Activated naive CD8-positive, alpha-beta T cell treated with anti-CD3 and anti-CD28 coated beads for 36 hours (primary cell): ENCODE measurements around the gene FBXL17. TPM values are rescaled to one million over a fixed set of nuclear protein-coding genes. Genes with fewer than 3 reads are reported as not detected.
A peak's percentile ranks its signal among the peaks of the same experiment; 100 is the strongest.
"Not testable (repeated sequence)": the region's sequence is repeated elsewhere in the genome, so short reads cannot be mapped to it uniquely, and the experiment has no call there.

Experiments
- DNase-seq: peaks from one replicate; pipeline ENCODE4 v3.0.0; 2021
- H3K27ac Mint-ChIP-seq: one replicate; pipeline ENCODE4 v1.8.0; 2022; ENCODE audit warnings: mild to moderate bottlenecking, moderate library complexity, mixed read lengths
- H3K27me3 Mint-ChIP-seq: one replicate; pipeline ENCODE4 v1.8.0; 2022; ENCODE audit warnings: mild to moderate bottlenecking, mixed read lengths
- H3K36me3 Mint-ChIP-seq: one replicate; pipeline ENCODE4 v1.8.0; 2021; ENCODE audit warnings: mild to moderate bottlenecking, mixed read lengths
- H3K4me1 Mint-ChIP-seq: one replicate; pipeline ENCODE4 v1.8.0; 2021; ENCODE audit warnings: mixed read lengths
- H3K4me3 Mint-ChIP-seq: one replicate; pipeline ENCODE4 v1.8.0; 2022; ENCODE audit warnings: mild to moderate bottlenecking, moderate library complexity, mixed read lengths
- H3K9me3 Mint-ChIP-seq: one replicate; pipeline ENCODE4 v1.8.0; 2022; ENCODE audit warnings: mixed read lengths
- total RNA-seq, 2 experiments: library from RNA; stranded (reverse); gene quantifications; one replicate each; pipeline ENCODE4 v1.2.3, GENCODE V29; 2021

Gene FBXL17
- total RNA-seq: 1 to 10 TPM; 3.6 to 4.5 TPM

GRCh38 chr5:108381954-108382783 is at the start of gene FBXL17:
Gene FBXL17, minus strand, starts transcription at chr5:108382098.
- Mint-ChIP-seq H3K27me3 (no peaks in the 10 kb centered on the region), H3K4me1 (peaks cover 29% of the 10 kb centered on the region), H3K4me3 (peak within 1 kb of the TSS; percentile 93), H3K36me3 (peaks cover 14% of the 10 kb centered on the region), H3K9me3 (peaks cover 7% of the 10 kb centered on the region), H3K27ac (peak within 1 kb of the TSS; percentile 95)
- DNase-seq: peak; percentile 89

GRCh38 chr5:108430931-108431608 is 49.2 kb upstream of the FBXL17 start:
- Mint-ChIP-seq H3K36me3 (no peaks in the 10 kb centered on the region), H3K9me3 (no peaks in the 10 kb centered on the region), H3K27me3 (peaks cover 21% of the 10 kb centered on the region), H3K27ac (no peak overlapping the region), H3K4me1 (no peaks in the 10 kb centered on the region), H3K4me3 (no peak overlapping the region)
- DNase-seq: no peak

GRCh38 chr5:108421713-108422112 is 39.8 kb upstream of the FBXL17 start:
- Mint-ChIP-seq H3K27ac (no peak overlapping the region), H3K36me3 (no peaks in the 10 kb centered on the region), H3K9me3 (peaks cover 10% of the 10 kb centered on the region), H3K4me3 (no peak overlapping the region), H3K27me3 (peaks cover 13% of the 10 kb centered on the region), H3K4me1 (no peaks in the 10 kb centered on the region)
- DNase-seq: no peak

GRCh38 chr5:108420755-108421154 is 38.9 kb upstream of the FBXL17 start:
- no peak for DNase-seq
- H3K4me3 Mint-ChIP-seq: no peak overlapping the region
- H3K27me3 Mint-ChIP-seq: peaks cover 11% of the 10 kb centered on the region
- H3K4me1 Mint-ChIP-seq: no peaks in the 10 kb centered on the region
- no peak overlapping the region for H3K27ac Mint-ChIP-seq
- H3K9me3 Mint-ChIP-seq: peaks cover 10% of the 10 kb centered on the region
- H3K36me3 Mint-ChIP-seq: no peaks in the 10 kb centered on the region

- no peak for DNase-seq
- H3K27ac Mint-ChIP-seq: no peak overlapping the region
- H3K9me3 Mint-ChIP-seq: peaks cover 10% of the 10 kb centered on the region
- H3K4me1 Mint-ChIP-seq: no peaks in the 10 kb centered on the region
- no peaks in the 10 kb centered on the region for H3K36me3 Mint-ChIP-seq
- no peak overlapping the region for H3K4me3 Mint-ChIP-seq
- H3K27me3 Mint-ChIP-seq: peaks cover 9% of the 10 kb centered on the region
These were observed 38.3 kb upstream of the FBXL17 start for GRCh38 chr5:108420158-108420557.

- H3K4me1 Mint-ChIP-seq: no peaks in the 10 kb centered on the region
These were observed 36.3 kb upstream of the FBXL17 start for GRCh38 chr5:108418197-108418596.

GRCh38 chr5:108417166-108417670 is 35.3 kb upstream of the FBXL17 start:
- H3K27me3 Mint-ChIP-seq: peaks cover 6% of the 10 kb centered on the region
- DNase-seq: no peak
- no peak overlapping the region for H3K4me3 Mint-ChIP-seq
- H3K36me3 Mint-ChIP-seq: no peaks in the 10 kb centered on the region
- H3K9me3 Mint-ChIP-seq: peaks cover 6% of the 10 kb centered on the region
- no peak overlapping the region for H3K27ac Mint-ChIP-seq
- no peaks in the 10 kb centered on the region for H3K4me1 Mint-ChIP-seq

More at GRCh38 chr5:108418197-108418596, 36.3 kb upstream of the FBXL17 start:
- Mint-ChIP-seq H3K36me3 (no peaks in the 10 kb centered on the region), H3K4me3 (no peak overlapping the region), H3K9me3 (peaks cover 6% of the 10 kb centered on the region), H3K27me3 (peaks cover 6% of the 10 kb centered on the region), H3K27ac (no peak overlapping the region)
- no peak for DNase-seq

GRCh38 chr5:108415726-108416125 is 33.8 kb upstream of the FBXL17 start:
- Mint-ChIP-seq H3K27me3 (peaks cover 6% of the 10 kb centered on the region), H3K27ac (no peak overlapping the region), H3K4me3 (no peak overlapping the region), H3K36me3 (no peaks in the 10 kb centered on the region), H3K4me1 (no peaks in the 10 kb centered on the region), H3K9me3 (peaks cover 6% of the 10 kb centered on the region)
- DNase-seq: no peak

- Mint-ChIP-seq H3K36me3 (no peaks in the 10 kb centered on the region), H3K9me3 (no peaks in the 10 kb centered on the region), H3K4me1 (no peaks in the 10 kb centered on the region), H3K27ac (no peak overlapping the region), H3K4me3 (no peak overlapping the region), H3K27me3 (no peaks in the 10 kb centered on the region)
- DNase-seq: no peak
These were observed 27.9 kb upstream of the FBXL17 start for GRCh38 chr5:108409786-108410185.

GRCh38 chr5:108405201-108405600 is 23.3 kb upstream of the FBXL17 start:
- H3K27ac Mint-ChIP-seq, H3K9me3 Mint-ChIP-seq, H3K4me3 Mint-ChIP-seq, H3K36me3 Mint-ChIP-seq, H3K4me1 Mint-ChIP-seq, DNase-seq: not testable (repeated sequence)
- H3K27me3 Mint-ChIP-seq: peaks cover 14% of the 10 kb centered on the region

GRCh38 chr5:108398964-108399363 is 17.1 kb upstream of the FBXL17 start:
- Mint-ChIP-seq H3K4me3 (no peak overlapping the region), H3K36me3 (peaks cover 2% of the 10 kb centered on the region), H3K4me1 (no peaks in the 10 kb centered on the region), H3K27ac (no peak overlapping the region), H3K27me3 (peaks cover 14% of the 10 kb centered on the region), H3K9me3 (no peaks in the 10 kb centered on the region)
- DNase-seq: no peak

GRCh38 chr5:108396837-108397236 is 14.9 kb upstream of the FBXL17 start:
- H3K27ac Mint-ChIP-seq, H3K4me3 Mint-ChIP-seq, H3K9me3 Mint-ChIP-seq: not testable (repeated sequence)

GRCh38 chr5:108387758-108388157 is 5.9 kb upstream of the FBXL17 start:
- DNase-seq: no peak
- H3K4me1 Mint-ChIP-seq: peaks cover 15% of the 10 kb centered on the region
- no peak overlapping the region for H3K4me3 Mint-ChIP-seq
- H3K27me3 Mint-ChIP-seq: no peaks in the 10 kb centered on the region
- no peak overlapping the region for H3K27ac Mint-ChIP-seq
- H3K36me3 Mint-ChIP-seq: peaks cover 4% of the 10 kb centered on the region
- no peaks in the 10 kb centered on the region for H3K9me3 Mint-ChIP-seq

More at GRCh38 chr5:108396837-108397236, 14.9 kb upstream of the FBXL17 start:
- not testable (repeated sequence) for H3K36me3 Mint-ChIP-seq, H3K4me1 Mint-ChIP-seq, DNase-seq, H3K27me3 Mint-ChIP-seq

- Mint-ChIP-seq H3K4me3 (no peak overlapping the region), H3K9me3 (no peaks in the 10 kb centered on the region), H3K27me3 (no peaks in the 10 kb centered on the region), H3K4me1 (peaks cover 13% of the 10 kb centered on the region), H3K27ac (no peak overlapping the region), H3K36me3 (peaks cover 5% of the 10 kb centered on the region)
- DNase-seq: no peak
These were observed 4.6 kb upstream of the FBXL17 start for GRCh38 chr5:108386345-108387061.

GRCh38 chr5:108384741-108385140 is 2.8 kb upstream of the FBXL17 start:
- Mint-ChIP-seq H3K27ac (no peak overlapping the region), H3K27me3 (no peaks in the 10 kb centered on the region), H3K4me1 (peaks cover 14% of the 10 kb centered on the region), H3K4me3 (no peak overlapping the region), H3K9me3 (no peaks in the 10 kb centered on the region), H3K36me3 (peaks cover 3% of the 10 kb centered on the region)
- no peak for DNase-seq
